HG02588 (cell line): ENCODE measurements around the gene TRIP6.
"Not testable (repeated sequence)": the region's sequence is repeated elsewhere in the genome, so short reads cannot be mapped to it uniquely, and the experiment has no call there.

Source experiments
- ATAC-seq: cut with Tn5 transposase; IDR thresholded peaks from one replicate; pipeline ENCODE4 v1.9.1; 2021; ENCODE audit warnings: mild to moderate bottlenecking, moderate library complexity; ENCODE audit not compliant: unreplicated experiment

TRIP6 gene

DNA sequence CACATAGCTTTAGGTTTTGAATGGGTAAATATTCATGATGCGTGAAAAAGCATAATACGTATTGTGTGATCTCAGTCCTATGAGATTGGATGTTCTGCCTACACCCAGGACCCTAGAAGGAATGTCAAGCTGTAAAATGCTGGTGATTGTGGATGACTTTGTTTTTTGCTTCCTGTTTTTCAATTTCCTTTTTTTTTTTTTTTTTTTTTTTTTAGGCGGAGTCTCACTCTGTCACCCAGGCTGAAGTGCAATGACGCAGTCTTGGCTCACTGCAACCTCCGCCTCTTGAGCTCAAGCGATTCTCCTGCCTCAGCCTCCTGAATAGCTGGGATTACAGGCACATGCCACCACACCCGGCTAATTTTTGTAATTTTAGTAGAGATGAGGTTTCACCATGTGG lies 43.3 kb downstream of the TRIP6 start:
- not testable (repeated sequence) for ATAC-seq

DNA sequence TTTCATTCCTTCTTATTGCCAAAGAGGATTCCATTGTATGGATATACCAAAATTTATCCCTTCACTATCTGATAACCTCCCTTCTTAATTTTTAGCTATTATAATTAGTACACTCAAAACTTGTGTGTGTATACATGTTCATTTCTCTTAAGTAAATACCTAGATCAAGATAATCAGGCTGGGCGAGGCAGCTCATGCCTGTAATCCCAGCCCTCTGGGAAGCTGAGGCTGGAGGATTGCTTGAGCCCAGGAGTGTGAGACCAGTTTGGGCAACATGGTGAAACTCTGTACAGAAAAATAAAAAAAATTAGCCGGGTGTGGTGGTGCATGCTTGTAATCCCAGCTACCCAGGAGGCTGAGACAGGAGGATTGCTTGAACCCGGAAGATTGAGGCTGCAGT lies 44.3 kb downstream of the TRIP6 start:
- no peak for ATAC-seq

DNA sequence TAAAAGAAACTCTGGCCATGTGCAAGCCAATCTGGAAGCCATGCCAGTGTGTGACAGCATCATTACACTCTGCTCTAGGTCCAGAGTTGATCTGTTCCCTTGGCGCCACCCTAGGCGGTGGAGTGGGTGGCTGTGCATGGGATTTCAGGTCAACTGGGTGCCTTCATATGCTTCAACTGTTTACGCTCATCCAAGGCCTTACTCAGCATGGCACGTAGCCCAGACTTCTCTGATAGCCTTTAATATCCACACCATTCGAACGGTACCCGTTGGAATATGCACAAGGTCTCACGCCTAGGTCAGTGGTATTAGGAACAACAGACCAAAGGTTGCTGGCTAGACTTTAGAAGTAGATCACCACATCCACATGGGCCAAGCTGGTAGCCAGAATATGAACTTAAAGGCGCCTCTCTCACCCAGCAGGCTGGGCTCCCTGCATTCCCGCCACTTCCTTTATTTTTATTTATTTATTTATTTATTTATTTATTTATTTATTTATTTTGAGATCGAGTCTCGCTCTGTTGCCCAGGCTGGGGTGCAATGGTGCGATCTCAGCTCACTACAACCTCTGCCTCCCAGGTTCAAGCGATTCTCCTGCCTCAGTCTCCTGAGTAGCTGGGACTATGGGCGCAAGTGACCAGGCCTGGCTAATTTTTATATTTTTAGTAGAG lies 47.2 kb downstream of the TRIP6 start:
- no peak for ATAC-seq

DNA sequence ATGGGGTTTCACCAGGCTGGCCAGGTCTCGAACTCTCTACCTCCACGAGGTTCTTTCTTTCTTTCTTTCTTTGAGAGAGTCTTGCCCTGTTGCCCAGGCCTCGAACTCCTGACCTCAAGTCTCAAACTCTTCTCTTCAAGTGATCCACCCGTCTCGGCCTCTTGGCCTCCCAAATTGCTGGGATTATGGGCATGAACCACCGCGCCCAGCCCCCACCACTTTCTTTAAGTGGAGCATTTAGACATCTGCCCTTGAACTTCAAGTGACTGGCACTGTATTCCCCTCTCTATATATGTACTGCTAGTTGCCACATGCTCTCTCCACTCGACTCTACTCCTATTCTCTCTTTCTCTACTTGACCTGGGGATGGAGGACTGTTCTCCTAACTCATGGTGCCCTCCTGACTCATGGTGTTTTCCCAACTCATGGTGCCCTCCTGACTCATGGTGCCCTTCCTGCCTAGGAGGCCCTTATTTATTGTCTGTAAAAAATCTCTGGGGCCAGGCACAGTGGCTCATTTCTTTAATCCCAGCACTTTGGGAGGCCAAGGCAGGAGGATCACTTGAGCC lies 47.8 kb downstream of the TRIP6 start:
- no peak for ATAC-seq

DNA sequence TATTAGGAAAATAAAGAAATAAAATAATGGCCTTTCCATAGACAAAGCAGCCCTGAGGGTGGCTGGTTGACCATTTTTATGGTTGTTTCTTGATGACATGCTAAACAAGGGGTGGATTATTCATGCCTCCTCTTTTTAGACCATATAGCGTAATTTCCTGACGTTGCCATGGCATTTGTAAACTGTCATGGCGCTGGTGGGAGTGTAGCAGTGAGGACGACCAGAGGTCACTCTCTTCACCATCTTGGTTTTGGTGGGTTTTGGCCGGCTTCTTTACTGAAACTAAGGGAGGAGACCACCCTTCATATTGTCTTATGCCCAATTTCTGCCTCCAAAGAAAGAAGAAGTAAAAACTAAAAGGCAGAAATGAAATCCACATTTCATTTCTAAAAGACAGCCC lies 52.1 kb downstream of the TRIP6 start:
- not testable (repeated sequence) for ATAC-seq

DNA sequence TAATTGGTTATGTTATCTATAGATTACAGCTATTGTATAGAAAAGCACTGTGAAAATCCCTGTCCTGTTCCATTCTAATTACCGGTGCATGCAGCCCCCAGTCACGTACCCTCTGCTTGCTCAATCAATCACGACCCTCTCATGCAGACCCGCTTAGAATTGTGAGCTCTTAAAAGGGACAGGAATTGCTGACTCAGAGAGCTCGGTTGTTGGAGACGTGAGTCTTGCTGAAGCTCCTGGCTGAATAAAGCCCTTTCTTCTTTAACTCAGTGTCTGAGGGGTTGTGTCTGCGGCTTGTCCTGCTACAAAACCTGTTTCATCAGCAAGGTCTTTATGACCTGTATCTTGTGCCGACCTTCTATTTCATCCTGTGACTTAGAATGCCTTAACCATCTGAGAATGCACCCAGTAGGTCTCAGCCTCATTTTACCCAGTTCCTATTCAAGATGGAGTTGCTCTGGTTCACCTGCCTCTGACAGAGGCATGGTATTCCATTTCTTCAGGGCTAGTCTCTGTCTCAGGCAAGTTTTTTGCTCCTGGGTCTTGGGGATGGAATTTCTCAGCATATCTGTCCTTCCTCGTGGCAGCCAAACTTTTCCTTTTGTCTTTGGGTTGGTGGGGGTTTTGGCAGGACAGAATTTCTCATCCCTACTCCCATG lies 52.7 kb downstream of the TRIP6 start:
- not testable (repeated sequence) for ATAC-seq

DNA sequence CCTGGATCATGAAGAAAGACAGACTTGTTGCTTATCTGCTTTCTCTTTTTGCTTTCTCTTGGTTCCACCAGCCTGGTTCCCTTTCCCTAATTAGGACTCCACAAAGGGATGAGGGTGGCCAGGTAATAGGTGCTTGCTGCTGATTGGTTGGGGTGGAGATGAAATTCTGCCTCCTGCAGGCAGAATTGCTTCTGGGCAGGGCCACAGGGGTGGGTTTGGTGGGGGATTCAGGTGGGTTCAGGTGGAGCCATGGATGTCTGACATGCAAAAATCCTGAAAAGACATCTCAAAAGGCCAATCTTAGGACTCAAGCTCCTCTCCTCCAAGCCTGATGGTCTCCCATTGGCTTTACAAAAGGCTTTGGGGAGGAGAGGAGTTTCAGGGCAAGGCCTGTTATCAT lies 53.9 kb downstream of the TRIP6 start:
- ATAC-seq = no peak
